RPMI8226 (cell line): ENCODE measurements around the gene GRIA3.
"Not testable (repeated sequence)": the region's sequence is repeated elsewhere in the genome, so short reads cannot be mapped to it uniquely, and the experiment has no call there.

Experiments used
- DNase-seq: peaks from one replicate; pipeline ENCODE4 v3.0.0-alpha.2; 2015

GRIA3 gene

GRCh38 chrX:123475068-123475724, 291.1 kb downstream of the GRIA3 start:
- no peak for DNase-seq

- DNase-seq, result no peak
Observed at GRCh38 chrX:123476611-123477219, 292.6 kb downstream of the GRIA3 start.

GRCh38 chrX:123477673-123478072, 293.6 kb downstream of the GRIA3 start:
- DNase-seq, result no peak

GRCh38 chrX:123481913-123482851, 298.1 kb downstream of the GRIA3 start:
- DNase-seq, result no peak

GRCh38 chrX:123486297-123486696, 302.2 kb downstream of the GRIA3 start:
- no peak for DNase-seq

- DNase-seq, result no peak
Observed at GRCh38 chrX:123487236-123487635, 303.2 kb downstream of the GRIA3 start.

- no peak for DNase-seq
Observed at GRCh38 chrX:123487669-123488068, 303.6 kb downstream of the GRIA3 start.

- no peak for DNase-seq
Observed at GRCh38 chrX:123489011-123489410, 304.9 kb downstream of the GRIA3 start.

- no peak for DNase-seq
Observed at GRCh38 chrX:123493857-123494256, 309.8 kb downstream of the GRIA3 start.

GRCh38 chrX:123499787-123500186, 315.7 kb downstream of the GRIA3 start:
- no peak for DNase-seq

GRCh38 chrX:123504047-123504446, 320.0 kb downstream of the GRIA3 start:
- no peak for DNase-seq

GRCh38 chrX:123504630-123505270, 320.7 kb downstream of the GRIA3 start:
- DNase-seq, result no peak

GRCh38 chrX:123513585-123514278, 329.7 kb downstream of the GRIA3 start:
- DNase-seq, result no peak

- not testable (repeated sequence) for DNase-seq
Observed at GRCh38 chrX:123514279-123514640, 330.2 kb downstream of the GRIA3 start.

GRCh38 chrX:123518791-123519190, 334.7 kb downstream of the GRIA3 start:
- no peak for DNase-seq

GRCh38 chrX:123525123-123525725, 341.1 kb downstream of the GRIA3 start:
- DNase-seq, result no peak

- DNase-seq, result not testable (repeated sequence)
Observed at GRCh38 chrX:123530726-123531125, 346.6 kb downstream of the GRIA3 start.
